CD4-positive, alpha-beta T cell treated with Interleukin-15 for 1 hour (primary cell): ENCODE results near the gene UBL5.
A peak's percentile ranks its signal among the peaks of the same experiment; 100 is the strongest.
"Not testable (repeated sequence)": the region's sequence is repeated elsewhere in the genome, so short reads cannot be mapped to it uniquely, and the experiment has no call there.

Experiments used
- DNase-seq: peaks from one replicate; pipeline ENCODE4 v3.0.0-alpha.2; 2020

UBL5 gene

GRCh38 chr19:9818175-9818733 lies 9.5 kb upstream of the UBL5 start:
- DNase-seq: no peak

- peak; percentile 100 for DNase-seq
Observed at GRCh38 chr19:9818734-9819595, 8.8 kb upstream of the UBL5 start, which contains the start of gene FBXL12. TSS of gene FBXL12 (minus strand) at chr19:9819079. CDS start at chr19:9818813, 266 bp downstream.

- DNase-seq: no peak
Observed at GRCh38 chr19:9819596-9819909, 8.2 kb upstream of the UBL5 start.

DNA sequence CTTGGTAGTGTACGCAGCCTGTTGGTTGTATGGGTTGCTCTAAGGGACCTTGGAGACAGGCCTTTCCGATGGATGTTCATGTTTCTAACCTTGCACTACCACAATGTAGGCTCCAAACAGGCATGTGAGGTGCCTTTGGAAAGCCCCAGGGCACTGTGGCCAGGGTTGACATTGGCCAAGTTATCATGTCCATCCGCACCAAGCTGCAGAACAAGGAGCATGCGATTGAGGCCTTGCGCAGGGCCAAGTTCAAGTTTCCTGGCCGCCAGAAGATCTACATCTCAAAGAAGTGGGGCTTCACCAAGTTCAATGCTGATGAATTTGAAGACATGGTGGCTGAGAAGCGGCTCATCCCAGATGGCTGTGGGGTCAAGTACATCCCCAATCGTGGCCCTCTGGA lies 7.7 kb upstream of the UBL5 start:
- DNase-seq: not testable (repeated sequence)

DNA sequence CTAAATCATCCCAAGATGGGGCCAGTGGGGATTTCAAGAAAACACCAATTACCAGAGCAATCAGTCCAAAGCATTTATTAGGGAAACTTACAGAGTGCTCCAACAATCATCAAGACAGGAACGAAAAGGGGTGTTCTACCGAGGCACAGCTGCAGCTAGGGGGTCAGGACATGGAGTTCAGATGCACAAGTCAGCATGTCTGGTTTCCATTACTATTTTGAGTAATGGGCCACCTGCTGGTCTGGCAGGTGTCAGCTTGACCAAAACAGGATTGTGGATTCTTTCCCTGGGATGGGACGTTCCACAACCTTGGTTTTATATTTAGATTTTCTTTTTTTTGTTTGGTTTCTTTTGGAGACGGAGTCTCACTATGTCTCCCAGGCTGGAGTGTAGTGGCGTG lies 3.9 kb upstream of the UBL5 start:
- DNase-seq: no peak

GRCh38 chr19:9828551-9829063 lies 889 bp downstream of the UBL5 start:
- DNase-seq: no peak

- no peak for DNase-seq
Observed at GRCh38 chr19:9834307-9834725, 6.6 kb downstream of the UBL5 start.

DNA sequence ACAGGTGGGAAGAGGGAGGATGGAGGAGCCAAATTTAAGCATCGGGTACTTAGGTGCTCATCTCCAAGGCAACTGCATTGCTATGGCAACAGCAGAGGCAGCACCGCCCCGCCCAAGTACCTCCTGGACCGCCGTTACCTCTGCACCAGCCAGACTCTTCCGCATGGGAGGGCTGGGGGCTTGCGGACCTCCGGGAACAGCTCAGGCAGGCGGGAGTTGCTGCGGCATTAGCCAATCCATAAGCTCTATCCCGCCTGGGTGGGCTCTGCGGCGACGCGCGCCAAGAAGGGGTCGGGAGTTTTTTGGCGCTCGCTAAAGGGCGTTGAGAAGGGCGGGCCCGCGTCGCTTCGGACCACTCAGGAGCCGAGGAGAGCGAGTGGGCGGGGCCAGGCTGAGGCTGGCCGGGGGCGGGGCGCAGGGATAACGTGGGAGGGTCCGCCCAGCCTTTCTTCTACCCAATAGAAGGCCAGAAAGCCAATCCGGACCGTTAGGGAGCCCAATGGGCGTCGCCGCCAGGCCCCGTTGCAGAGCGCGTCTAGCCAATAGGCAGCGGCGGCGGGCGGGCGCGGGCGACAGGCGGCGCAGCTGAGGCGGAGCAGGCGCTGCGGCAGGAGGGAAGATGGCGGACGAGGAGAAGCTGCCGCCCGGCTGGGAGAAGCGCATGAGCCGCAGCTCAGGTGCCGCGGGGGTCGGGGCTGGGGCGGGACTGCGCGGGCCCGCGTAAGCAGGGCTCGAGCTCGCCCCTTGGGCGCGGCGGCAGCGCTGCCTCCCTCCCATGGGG lies 7.2 kb downstream of the UBL5 start, which contains the start of gene PIN1:
Gene PIN1 (plus strand): TSS at position 593 of the 781 bp plus-strand sequence. CDS start 27 bp downstream, at position 620.
- DNase-seq: peak; percentile 99

- no peak for DNase-seq
Observed at GRCh38 chr19:9835507-9835949, 7.8 kb downstream of the UBL5 start.

DNA sequence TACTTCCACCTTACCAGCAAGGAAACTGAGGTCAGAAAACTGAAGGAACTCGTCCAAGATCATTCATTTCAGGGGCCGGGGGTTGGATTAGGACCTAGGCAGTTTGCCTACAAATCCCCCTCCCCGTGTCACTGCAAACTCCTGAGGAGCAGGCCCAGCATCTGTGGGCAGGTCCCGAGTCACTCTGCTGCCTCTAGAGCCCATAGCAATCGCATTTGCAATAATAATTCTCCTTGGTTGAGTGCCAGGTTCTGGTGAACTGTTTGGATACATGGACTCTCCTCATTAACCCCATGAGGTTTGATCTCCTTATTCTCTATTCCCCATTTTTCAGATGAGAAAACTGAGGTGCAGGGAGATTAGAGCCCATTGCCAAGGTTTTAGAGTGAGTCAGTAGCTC lies 8.3 kb downstream of the UBL5 start:
- DNase-seq: no peak

- DNase-seq: no peak
Observed at GRCh38 chr19:9838324-9838723, 10.6 kb downstream of the UBL5 start.

GRCh38 chr19:9839415-9839814 lies 11.7 kb downstream of the UBL5 start:
- DNase-seq: no peak

DNA sequence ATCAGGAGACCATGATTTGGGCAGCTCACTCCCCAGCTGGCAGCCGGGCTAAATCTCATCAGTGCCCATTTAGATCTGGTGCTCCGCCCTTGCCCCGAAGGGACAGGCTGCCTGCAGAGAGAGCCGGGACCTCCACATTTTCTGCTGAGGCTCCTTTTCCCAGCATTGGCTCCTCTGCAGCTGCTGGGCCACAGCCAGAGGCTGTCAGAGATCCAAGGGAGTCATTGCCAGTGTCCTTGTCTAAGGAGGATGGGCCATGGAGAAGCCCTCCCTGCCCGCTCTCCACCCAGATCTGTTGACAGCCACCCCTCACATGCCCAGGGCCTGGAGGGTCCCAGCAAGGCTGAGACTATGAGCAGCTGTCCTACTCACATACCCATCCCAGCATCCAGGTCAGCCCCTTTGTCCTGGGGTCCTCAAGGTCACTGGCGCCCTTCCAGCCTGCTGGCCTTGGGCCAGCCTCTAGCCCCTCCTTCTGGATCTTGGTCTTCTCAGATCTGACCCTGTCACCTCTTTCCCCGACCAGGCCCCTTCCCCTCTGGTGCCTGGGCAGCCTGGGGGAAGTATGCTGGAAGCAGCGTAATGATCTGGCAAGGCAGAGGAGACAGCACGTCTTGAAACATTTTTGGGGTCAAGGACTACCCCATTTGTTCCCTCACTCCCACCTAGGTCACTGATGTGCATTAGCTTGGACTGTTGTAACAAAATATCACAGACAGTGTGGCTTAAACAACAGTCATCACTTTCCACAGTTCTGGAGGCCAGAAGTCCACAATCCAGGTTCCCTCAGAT lies 15.3 kb downstream of the UBL5 start:
- DNase-seq: no peak

GRCh38 chr19:9843626-9844273 lies 16.0 kb downstream of the UBL5 start:
- not testable (repeated sequence) for DNase-seq

DNA sequence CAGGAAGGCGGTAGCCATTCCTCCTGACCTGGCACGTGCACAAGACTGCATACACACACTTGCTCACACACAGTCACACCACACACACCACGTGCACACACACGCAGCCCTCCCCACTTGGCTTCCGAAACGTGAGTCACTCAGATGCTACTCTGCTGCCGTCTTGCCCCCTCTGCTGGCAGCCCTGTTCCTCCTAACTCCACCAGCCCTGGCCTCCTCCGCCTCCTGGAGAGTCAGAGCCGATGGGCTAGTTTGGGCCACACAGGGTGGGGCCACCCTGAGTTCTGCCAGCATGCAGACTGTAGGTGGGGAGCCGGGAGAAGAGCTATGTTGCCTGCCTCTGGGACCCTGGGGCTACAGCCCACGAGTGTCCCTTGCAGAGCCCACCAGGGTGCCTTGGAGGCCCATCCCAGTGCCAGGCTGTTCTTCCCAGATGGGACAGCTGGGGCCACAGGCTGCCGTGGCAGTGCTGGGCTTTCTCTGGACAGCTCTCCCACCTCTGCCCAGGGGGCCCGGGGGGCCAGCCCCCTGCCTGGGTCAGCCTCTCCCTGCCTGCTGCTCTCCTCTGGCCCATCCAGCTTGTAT lies 19.5 kb downstream of the UBL5 start:
- DNase-seq: peak; percentile 29

GRCh38 chr19:9848060-9848459 lies 20.3 kb downstream of the UBL5 start:
- peak; percentile 44 for DNase-seq

DNA sequence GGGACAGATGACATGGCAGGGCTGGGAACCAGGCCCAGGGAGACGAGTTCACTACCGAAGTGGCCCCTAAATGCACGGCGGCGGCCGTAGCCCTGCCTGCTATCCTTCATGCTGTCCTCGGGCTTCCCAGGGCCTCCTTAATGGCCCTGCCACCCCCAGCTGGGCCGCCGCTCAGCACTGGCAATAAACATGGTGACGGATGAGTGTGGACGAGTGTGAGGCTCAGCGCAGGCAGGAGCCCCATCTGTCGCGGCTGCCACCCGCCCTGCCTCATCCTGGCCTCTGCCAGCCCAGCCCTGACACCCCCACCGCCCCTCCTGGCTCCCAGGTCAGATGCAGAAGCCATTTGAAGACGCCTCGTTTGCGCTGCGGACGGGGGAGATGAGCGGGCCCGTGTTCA lies 21.0 kb downstream of the UBL5 start:
- no peak for DNase-seq

- no peak for DNase-seq
Observed at GRCh38 chr19:9849791-9850190, 22.1 kb downstream of the UBL5 start.

GRCh38 chr19:9850235-9850959 lies 22.7 kb downstream of the UBL5 start:
- DNase-seq: no peak

DNA sequence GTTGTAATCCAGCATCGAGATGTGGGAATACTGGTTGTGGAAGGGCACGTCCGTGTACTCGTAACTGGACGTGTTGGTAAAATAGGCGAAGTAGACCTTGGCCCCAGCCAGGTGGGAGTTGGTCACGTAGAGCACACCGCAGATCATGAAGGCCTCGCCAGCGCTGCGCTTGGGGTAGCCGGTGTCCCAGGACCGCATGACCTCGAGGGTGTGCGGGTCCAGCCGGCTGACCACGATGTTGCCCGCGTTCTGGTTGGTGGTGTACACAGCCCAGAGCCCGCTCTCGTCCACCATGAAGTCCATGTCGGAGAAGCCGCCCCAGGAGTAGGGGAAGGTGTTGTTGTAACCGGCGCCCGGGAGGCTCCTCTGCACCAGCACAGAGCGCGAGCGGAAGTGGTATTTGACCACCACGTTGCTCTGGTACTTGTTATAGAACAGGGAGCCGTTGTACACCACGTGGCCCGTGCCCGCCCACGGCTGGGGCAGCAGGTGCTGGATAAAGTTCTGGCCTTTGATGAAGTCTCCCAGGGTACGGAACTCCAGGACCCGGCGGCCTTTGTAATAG lies 26.6 kb downstream of the UBL5 start:
- DNase-seq: no peak

DNA sequence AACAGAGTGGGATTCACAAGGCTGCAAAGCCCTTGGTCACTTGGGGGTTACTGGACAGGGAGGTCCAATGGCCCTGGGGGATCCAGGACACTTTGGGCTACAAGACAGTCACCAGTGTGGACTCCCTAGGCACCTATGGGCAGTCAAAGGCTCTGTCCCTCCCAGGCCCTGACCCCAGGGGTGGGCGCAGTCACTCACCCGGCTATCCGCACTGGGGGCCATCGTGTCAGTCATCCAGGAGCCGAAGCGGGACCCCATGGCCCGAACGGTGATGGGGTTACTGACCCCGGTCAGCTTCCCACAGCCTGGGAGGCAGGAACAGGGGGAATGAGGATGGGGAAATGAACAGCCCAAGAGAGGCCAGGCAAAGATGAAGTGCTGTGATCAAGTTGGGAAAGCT lies 28.9 kb downstream of the UBL5 start:
- no peak for DNase-seq
